Fibroblast of villous mesenchyme (primary cell): ENCODE data around the gene RND3. TPM values are rescaled to one million over a fixed set of nuclear protein-coding genes. Genes with fewer than 3 reads are reported as not detected.

Source experiments
- DNase-seq: peaks from one replicate; pipeline ENCODE4 v3.0.0-alpha.2; 2010; ENCODE audit warnings: low read depth
- H3K4me3 ChIP-seq: 2 replicates; pipeline ENCODE4 v1.5.1; 2011; ENCODE audit warnings: low read depth, mild to moderate bottlenecking, low read length
- total RNA-seq: library from RNA; depleted of rRNA; stranded (reverse); fragments of >200 nt; gene quantifications from 2 replicates; pipeline ENCODE4 v1.2.3, GENCODE V29; 2012
- TF ChIP-seq, protein P1 (sequence below): IDR thresholded peaks from 2 replicates; pipeline ENCODE4 v1.5.1; 2012; ENCODE audit warnings: low read depth, mild to moderate bottlenecking, low read length; ENCODE audit not compliant: insufficient read depth

The RND3 gene
- total RNA-seq, 1 donor, result 1,266 TPM

DNA sequence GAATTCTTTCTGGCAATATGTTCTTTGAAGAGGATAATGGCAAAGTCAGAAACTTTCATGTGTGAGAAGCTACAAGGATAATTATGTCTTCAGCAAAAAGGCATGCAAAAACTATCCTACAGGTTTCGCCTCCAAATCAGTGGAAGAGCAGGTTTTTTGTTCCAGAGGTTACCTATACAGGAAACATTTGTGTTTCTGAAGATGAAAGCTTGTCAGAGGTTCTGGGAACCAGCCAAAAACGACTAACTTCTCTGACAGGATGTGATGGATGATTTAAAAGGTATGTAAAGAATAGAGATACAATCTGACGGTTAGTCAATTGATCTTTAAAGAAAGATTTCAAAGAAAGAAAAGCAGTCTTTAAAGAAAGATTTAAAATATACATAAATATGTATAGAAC lies 37.6 kb downstream of the RND3 start:
- no peak overlapping the region for H3K4me3 ChIP-seq
- TF ChIP-seq, protein P1, sequence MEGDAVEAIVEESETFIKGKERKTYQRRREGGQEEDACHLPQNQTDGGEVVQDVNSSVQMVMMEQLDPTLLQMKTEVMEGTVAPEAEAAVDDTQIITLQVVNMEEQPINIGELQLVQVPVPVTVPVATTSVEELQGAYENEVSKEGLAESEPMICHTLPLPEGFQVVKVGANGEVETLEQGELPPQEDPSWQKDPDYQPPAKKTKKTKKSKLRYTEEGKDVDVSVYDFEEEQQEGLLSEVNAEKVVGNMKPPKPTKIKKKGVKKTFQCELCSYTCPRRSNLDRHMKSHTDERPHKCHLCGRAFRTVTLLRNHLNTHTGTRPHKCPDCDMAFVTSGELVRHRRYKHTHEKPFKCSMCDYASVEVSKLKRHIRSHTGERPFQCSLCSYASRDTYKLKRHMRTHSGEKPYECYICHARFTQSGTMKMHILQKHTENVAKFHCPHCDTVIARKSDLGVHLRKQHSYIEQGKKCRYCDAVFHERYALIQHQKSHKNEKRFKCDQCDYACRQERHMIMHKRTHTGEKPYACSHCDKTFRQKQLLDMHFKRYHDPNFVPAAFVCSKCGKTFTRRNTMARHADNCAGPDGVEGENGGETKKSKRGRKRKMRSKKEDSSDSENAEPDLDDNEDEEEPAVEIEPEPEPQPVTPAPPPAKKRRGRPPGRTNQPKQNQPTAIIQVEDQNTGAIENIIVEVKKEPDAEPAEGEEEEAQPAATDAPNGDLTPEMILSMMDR, result no peak
- DNase-seq, result no peak

DNA sequence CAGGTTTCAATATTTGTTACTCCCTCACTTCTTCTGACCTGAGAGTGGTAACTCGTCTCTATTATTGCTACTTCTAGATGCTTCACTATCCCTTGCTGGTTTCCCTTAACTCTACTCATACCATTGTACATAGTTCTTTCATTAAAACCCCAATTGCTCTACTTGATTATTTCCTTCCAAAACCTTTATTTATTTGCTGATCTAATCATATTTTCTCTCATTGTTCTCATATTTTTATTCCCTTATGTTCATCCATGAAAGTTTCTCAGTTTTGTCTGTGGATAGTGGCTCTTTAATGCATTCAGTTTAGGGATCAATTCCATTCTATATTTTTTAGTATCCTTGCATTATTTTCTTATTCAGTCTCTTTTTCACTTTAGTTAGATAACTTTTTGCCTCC lies 42.1 kb downstream of the RND3 start:
- TF ChIP-seq, protein P1, result no peak
- H3K4me3 ChIP-seq, result no peak overlapping the region

DNA sequence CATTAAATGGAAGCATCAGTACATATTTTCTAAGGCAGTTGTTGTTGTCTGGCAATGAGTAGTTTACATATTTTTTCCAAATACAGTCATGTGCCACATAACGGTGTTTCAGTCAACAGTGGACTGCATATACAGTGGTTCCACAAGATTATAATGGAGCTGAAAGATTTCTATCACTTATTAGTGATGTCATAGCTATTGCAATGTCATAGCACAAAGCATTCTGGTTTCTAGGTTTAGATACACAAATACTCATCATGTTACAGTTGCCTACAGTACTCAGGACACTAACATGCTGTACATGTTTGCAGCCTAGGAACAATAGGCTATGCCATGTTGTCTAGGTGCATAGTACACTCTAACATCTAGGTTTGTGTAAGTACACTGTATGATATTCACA lies 45.0 kb downstream of the RND3 start:
- TF ChIP-seq, protein P1, result no peak
- H3K4me3 ChIP-seq, result no peak overlapping the region
- no peak for DNase-seq

More for the DNA sequence above, 42.1 kb downstream of the RND3 start:
- no peak for DNase-seq

DNA sequence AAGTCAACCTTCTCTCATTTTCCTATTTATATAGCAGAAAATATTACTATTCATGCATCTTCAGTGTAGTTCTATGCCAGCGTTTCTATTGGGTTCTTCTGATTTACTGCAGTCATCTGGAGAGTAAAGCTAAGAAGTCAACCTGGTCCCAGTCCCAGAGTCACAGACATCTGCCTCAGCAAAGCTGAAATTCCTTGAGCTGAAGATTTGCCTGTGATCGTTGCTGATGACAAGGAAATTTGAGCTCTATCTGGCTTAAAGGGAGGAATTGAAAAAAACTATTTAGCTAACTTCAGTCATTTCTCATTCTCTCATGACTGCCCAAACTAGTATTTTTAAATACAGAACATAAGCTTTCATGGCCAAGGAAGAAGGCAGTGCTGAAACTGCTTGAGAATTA lies 45.7 kb downstream of the RND3 start:
- TF ChIP-seq, protein P1, result no peak
- no peak for DNase-seq
- no peak overlapping the region for H3K4me3 ChIP-seq

DNA sequence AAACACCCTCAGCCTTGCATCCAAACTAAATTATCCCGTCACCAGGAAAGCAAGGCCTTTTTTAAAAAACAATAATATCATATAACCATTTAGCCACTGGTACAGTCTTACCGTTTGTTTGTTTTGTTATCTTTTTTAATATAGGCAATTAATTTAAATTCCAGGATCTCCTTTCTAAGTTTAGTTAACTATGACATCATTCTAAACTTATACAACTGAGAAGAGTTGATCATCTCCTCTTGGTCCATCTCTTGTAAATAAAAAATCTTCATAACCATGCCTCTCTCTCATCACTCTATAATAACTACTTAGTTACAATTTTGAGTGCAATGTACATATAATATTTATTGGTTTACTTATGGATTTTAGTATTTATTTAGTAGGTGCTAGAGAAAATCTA lies 46.2 kb downstream of the RND3 start:
- no peak for DNase-seq
- TF ChIP-seq, protein P1, result no peak
- no peak overlapping the region for H3K4me3 ChIP-seq

DNA sequence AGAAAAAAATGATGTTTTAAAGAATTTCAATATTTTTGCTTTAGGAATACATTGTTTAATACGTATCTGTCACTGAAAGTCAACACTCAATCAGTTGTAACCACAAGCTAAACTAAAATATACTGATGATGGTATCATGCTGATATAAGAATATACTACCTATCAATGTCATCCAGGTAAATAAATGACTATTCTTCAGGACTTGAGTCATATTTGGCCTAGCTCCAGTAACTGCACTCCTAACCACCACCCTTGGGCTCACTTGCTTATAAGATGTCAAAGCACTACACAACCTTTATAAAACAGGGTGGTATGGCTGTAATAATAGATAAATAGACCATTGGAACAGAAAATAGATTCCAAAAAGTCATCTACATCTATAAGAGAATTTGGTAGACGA lies 48.8 kb downstream of the RND3 start:
- DNase-seq, result no peak
- no peak overlapping the region for H3K4me3 ChIP-seq
- TF ChIP-seq, protein P1, result no peak

DNA sequence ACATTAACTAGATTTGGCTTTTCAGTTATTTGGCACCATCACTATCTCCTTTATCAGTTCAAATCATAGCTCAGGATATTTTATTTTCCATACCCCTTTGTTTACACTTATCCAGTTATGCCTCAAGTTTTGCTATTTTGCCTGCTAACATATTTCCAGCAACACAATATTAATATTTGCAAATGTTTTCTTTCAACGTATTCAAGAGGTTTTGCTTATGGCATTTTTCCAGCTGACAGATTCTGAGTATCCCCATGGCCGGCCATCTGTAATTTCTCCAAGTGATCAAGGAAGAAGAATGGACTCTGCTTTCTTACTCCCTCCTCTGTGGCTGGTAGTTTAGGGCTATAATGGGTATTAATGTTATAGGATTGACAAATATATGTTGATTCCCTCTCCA lies 49.4 kb downstream of the RND3 start:
- DNase-seq, result no peak
- TF ChIP-seq, protein P1, result no peak
- H3K4me3 ChIP-seq, result no peak overlapping the region
